ENCODE measurements around the gene RAMACL.

DNA sequence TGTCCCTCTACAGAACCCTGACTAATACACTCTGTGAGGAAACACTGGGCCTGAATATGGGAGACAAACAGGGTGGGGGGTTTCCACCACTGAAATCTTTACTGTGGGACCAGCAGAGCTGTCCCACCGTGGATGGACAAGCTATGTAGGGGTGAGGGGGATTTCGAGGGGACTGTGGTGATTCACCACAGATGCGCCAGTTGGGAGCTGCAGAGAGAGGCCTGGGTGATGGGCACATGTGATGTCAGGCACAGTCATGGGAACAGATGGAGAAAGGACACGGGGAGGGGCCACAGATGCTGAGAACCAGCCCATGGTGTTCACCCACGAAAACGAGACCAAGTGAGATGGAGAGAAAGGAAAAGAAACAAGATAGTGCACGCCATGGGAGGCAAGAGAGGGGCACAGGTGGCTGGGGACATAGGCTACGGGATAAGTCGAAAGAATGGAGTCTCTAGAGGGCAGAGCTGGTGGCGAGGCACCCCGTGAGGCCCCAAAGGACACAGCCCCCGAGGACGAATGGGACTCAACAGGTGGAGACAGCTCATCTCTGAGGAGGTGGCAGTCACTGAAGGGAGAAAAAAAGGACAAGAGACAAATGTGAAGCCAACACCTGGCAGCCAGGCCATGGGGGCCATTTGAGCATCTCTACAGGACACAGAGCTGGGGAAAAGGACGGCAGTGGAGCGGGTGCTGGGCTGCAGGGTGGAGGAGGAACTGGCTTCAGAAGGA is 10.5 kb upstream of the RAMACL start:
- TF ChIP-seq, protein P1, sequence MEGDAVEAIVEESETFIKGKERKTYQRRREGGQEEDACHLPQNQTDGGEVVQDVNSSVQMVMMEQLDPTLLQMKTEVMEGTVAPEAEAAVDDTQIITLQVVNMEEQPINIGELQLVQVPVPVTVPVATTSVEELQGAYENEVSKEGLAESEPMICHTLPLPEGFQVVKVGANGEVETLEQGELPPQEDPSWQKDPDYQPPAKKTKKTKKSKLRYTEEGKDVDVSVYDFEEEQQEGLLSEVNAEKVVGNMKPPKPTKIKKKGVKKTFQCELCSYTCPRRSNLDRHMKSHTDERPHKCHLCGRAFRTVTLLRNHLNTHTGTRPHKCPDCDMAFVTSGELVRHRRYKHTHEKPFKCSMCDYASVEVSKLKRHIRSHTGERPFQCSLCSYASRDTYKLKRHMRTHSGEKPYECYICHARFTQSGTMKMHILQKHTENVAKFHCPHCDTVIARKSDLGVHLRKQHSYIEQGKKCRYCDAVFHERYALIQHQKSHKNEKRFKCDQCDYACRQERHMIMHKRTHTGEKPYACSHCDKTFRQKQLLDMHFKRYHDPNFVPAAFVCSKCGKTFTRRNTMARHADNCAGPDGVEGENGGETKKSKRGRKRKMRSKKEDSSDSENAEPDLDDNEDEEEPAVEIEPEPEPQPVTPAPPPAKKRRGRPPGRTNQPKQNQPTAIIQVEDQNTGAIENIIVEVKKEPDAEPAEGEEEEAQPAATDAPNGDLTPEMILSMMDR (IDR thresholded peaks at IDR 0.05) = no peak
- TF ChIP-seq POLR2A (IDR thresholded peaks at IDR 0.05) = no peak

Data from upper lobe of left lung (tissue), 4 donors.